ENCODE data around the gene CCSER1.

Gene CCSER1

DNA sequence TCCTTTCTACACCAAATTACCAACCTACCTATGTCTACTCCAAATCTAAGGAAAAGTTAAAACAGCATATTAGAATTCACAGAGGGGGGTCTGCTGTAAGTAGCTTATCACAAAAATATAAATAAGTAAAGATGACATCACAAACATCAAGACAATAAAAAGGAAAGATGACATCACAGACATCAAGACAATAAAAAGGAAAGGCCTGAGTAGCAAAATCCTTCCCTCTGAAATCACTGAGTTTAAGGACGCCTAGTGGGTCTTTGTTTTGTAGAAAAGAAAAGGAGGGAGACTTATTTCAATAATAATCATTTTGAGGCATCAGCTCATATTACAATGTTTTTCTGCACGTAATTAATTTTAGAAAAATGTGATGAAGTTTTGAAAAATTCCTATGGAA lies 1469.5 kb downstream of the CCSER1 start:
- H2AFZ ChIP-seq (ENCODE audit: insufficient read depth, low read length, poor library complexity) = no peak overlapping the region
- no peaks in the 10 kb centered on the region for H3K27me3 ChIP-seq (ENCODE audit: insufficient read depth, low read length)
- DNase-seq = no peak
- H3K4me1 ChIP-seq (ENCODE audit: control insufficient read depth in 1 of 2, insufficient read depth in 2 of 2, low read length in 2 of 2) = no peaks in the 10 kb centered on the region
- H4K12ac ChIP-seq (ENCODE audit: low read depth, low read length) = no peak overlapping the region
- no peaks in the 10 kb centered on the region for H3K79me2 ChIP-seq (ENCODE audit: control insufficient read depth, insufficient read depth, low read length, poor library complexity)
- H3K4me2 ChIP-seq (ENCODE audit: low read length) = no peak overlapping the region
- no peaks in the 10 kb centered on the region for H3K36me3 ChIP-seq (ENCODE audit: control insufficient read depth in 1 of 2, insufficient read depth in 2 of 2, low read length in 2 of 2)
- no peak overlapping the region for H3K4me3 ChIP-seq (ENCODE audit: low read depth, low read length)
- no peak overlapping the region for H3K4ac ChIP-seq (ENCODE audit: low read depth, low read length)
- H3K23ac ChIP-seq (ENCODE audit: low read length) = no peak overlapping the region
- no peak overlapping the region for H4K8ac ChIP-seq (ENCODE audit: low read depth, low read length)
- no peak overlapping the region for H2BK5ac ChIP-seq (ENCODE audit: low read depth, low read length, poor library complexity)
- H2BK12ac ChIP-seq (ENCODE audit: low read length) = no peak overlapping the region
- H3K79me1 ChIP-seq (ENCODE audit: low read length) = no peaks in the 10 kb centered on the region
- no peaks in the 10 kb centered on the region for H3K9me3 ChIP-seq (ENCODE audit: insufficient read depth, low read depth, low read length)
- H2AK5ac ChIP-seq (ENCODE audit: low read length) = no peak overlapping the region
- no CpG with 5 or more reads among the region's 2 CpGs for WGBS (ENCODE audit: extremely low coverage, insufficient coverage, insufficient read length)
- no peak overlapping the region for H3K27ac ChIP-seq (ENCODE audit: low read depth, low read length)
- no peak overlapping the region for H3K18ac ChIP-seq (ENCODE audit: low read length)
- H2BK120ac ChIP-seq (ENCODE audit: insufficient read depth, low read length, poor library complexity) = no peak overlapping the region
- no peak overlapping the region for H3K9ac ChIP-seq (ENCODE audit: low read length)
- no peak overlapping the region for H3K14ac ChIP-seq (ENCODE audit: low read length)
- H4K91ac ChIP-seq (ENCODE audit: low read depth, low read length) = no peak overlapping the region

DNA sequence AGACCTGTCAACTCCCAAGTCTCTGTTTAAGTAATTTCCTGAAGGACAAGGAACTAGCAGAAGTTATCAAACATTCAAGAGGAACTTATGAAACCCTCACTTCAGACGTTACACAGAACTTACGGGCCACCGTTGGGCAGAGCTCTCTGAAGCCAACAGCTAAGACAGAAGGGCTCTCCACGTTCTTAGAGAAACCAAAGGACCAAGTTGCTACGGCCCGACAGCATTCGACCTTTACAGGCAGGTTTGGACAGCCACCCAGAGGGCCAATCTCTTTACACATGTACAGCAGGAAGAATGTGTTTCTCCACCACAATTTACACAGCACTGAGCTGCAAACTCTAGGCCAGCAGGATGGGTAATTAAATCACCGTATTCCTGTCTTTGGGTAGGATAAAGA lies 1471.5 kb downstream of the CCSER1 start:
- H2AK5ac ChIP-seq (ENCODE audit: low read length) = no peak overlapping the region
- H2AFZ ChIP-seq (ENCODE audit: insufficient read depth, low read length, poor library complexity) = no peak overlapping the region
- H3K27me3 ChIP-seq (ENCODE audit: insufficient read depth, low read length) = no peaks in the 10 kb centered on the region
- no peak for DNase-seq
- WGBS (ENCODE audit: extremely low coverage, insufficient coverage, insufficient read length) = no CpG with 5 or more reads among the region's 8 CpGs
- H2BK120ac ChIP-seq (ENCODE audit: insufficient read depth, low read length, poor library complexity) = no peak overlapping the region
- H3K36me3 ChIP-seq (ENCODE audit: control insufficient read depth in 1 of 2, insufficient read depth in 2 of 2, low read length in 2 of 2) = no peaks in the 10 kb centered on the region
- no peak overlapping the region for H3K4ac ChIP-seq (ENCODE audit: low read depth, low read length)
- H3K79me2 ChIP-seq (ENCODE audit: control insufficient read depth, insufficient read depth, low read length, poor library complexity) = no peaks in the 10 kb centered on the region
- H2BK5ac ChIP-seq (ENCODE audit: low read depth, low read length, poor library complexity) = no peak overlapping the region
- H3K23ac ChIP-seq (ENCODE audit: low read length) = no peak overlapping the region
- H3K18ac ChIP-seq (ENCODE audit: low read length) = no peak overlapping the region
- H3K4me1 ChIP-seq (ENCODE audit: control insufficient read depth in 1 of 2, insufficient read depth in 2 of 2, low read length in 2 of 2) = no peaks in the 10 kb centered on the region
- H4K91ac ChIP-seq (ENCODE audit: low read depth, low read length) = no peak overlapping the region
- no peak overlapping the region for H3K14ac ChIP-seq (ENCODE audit: low read length)
- no peak overlapping the region for H4K8ac ChIP-seq (ENCODE audit: low read depth, low read length)
- no peak overlapping the region for H3K9ac ChIP-seq (ENCODE audit: low read length)
- H3K79me1 ChIP-seq (ENCODE audit: low read length) = no peaks in the 10 kb centered on the region
- no peak overlapping the region for H3K4me3 ChIP-seq (ENCODE audit: low read depth, low read length)
- no peak overlapping the region for H2BK12ac ChIP-seq (ENCODE audit: low read length)
- no peaks in the 10 kb centered on the region for H3K9me3 ChIP-seq (ENCODE audit: insufficient read depth, low read depth, low read length)
- H3K4me2 ChIP-seq (ENCODE audit: low read length) = no peak overlapping the region
- H3K27ac ChIP-seq (ENCODE audit: low read depth, low read length) = no peak overlapping the region
- no peak overlapping the region for H4K12ac ChIP-seq (ENCODE audit: low read depth, low read length)

DNA sequence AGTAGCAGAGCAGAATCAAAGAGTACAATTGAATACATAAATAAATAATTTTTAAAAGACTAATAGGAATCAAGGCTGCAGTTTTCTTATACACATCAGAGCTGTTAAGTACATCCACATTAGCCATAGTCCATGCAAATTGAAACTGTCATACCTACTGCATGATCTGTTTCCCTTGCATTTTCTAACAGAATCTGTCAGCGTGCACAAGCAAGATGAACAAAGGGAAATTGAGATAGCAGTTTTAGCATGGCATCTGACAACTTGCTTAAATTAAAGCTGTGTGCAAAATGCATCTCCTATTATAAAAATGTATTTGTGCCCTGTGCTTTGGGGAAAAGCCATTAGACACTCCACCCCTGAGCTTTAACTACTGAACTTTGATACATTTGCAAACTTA lies 1473.1 kb downstream of the CCSER1 start:
- Histone ChIP-seq H3K4me2 (ENCODE audit: low read length) (no peak overlapping the region), H3K79me2 (ENCODE audit: control insufficient read depth, insufficient read depth, low read length, poor library complexity) (no peaks in the 10 kb centered on the region), H3K4ac (ENCODE audit: low read depth, low read length) (no peak overlapping the region), H3K14ac (ENCODE audit: low read length) (no peak overlapping the region), H4K91ac (ENCODE audit: low read depth, low read length) (no peak overlapping the region), H2AK5ac (ENCODE audit: low read length) (no peak overlapping the region), H2BK5ac (ENCODE audit: low read depth, low read length, poor library complexity) (no peak overlapping the region), H3K4me3 (ENCODE audit: low read depth, low read length) (no peak overlapping the region), H2BK120ac (ENCODE audit: insufficient read depth, low read length, poor library complexity) (no peak overlapping the region), H3K9ac (ENCODE audit: low read length) (no peak overlapping the region), H3K9me3 (ENCODE audit: insufficient read depth, low read depth, low read length) (no peaks in the 10 kb centered on the region), H3K79me1 (ENCODE audit: low read length) (no peaks in the 10 kb centered on the region), H2BK12ac (ENCODE audit: low read length) (no peak overlapping the region), H4K8ac (ENCODE audit: low read depth, low read length) (no peak overlapping the region), H3K27me3 (ENCODE audit: insufficient read depth, low read length) (no peaks in the 10 kb centered on the region), H3K36me3 (ENCODE audit: control insufficient read depth in 1 of 2, insufficient read depth in 2 of 2, low read length in 2 of 2) (no peaks in the 10 kb centered on the region), H4K12ac (ENCODE audit: low read depth, low read length) (no peak overlapping the region), H3K4me1 (ENCODE audit: control insufficient read depth in 1 of 2, insufficient read depth in 2 of 2, low read length in 2 of 2) (no peaks in the 10 kb centered on the region), H2AFZ (ENCODE audit: insufficient read depth, low read length, poor library complexity) (no peak overlapping the region), H3K18ac (ENCODE audit: low read length) (no peak overlapping the region), H3K27ac (ENCODE audit: low read depth, low read length) (no peak overlapping the region), H3K23ac (ENCODE audit: low read length) (no peak overlapping the region)
- no CpG with 5 or more reads among the region's 1 CpG for WGBS (ENCODE audit: extremely low coverage, insufficient coverage, insufficient read length)
- DNase-seq = no peak

DNA sequence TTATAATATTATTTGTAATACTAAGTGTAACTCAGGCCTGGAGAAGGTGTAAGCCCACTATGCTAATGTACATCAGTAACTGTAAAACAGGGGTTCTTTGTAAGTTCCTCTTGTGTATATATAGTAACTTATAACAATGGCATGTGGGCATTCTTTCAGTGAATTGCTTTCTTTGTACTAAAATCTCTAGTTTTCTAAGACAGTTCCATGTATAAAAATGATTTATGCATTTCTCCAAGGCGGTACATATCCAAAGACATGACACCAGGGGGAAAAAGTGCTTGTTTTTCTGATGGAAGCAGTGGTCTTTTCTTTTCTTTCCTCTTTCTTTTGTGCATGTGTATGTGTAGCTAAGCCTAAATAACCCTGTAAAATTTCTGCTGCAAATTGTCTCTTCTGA lies 1474.2 kb downstream of the CCSER1 start:
- H3K4me1 ChIP-seq (ENCODE audit: control insufficient read depth in 1 of 2, insufficient read depth in 2 of 2, low read length in 2 of 2) = no peaks in the 10 kb centered on the region

More for the DNA sequence above, 1474.2 kb downstream of the CCSER1 start:
- no peak overlapping the region for H4K91ac ChIP-seq (ENCODE audit: low read depth, low read length)
- H3K36me3 ChIP-seq (ENCODE audit: control insufficient read depth in 1 of 2, insufficient read depth in 2 of 2, low read length in 2 of 2) = no peaks in the 10 kb centered on the region
- no peak overlapping the region for H2BK5ac ChIP-seq (ENCODE audit: low read depth, low read length, poor library complexity)
- no peak overlapping the region for H4K12ac ChIP-seq (ENCODE audit: low read depth, low read length)
- H2AFZ ChIP-seq (ENCODE audit: insufficient read depth, low read length, poor library complexity) = no peak overlapping the region
- no peak overlapping the region for H3K27ac ChIP-seq (ENCODE audit: low read depth, low read length)
- H2AK5ac ChIP-seq (ENCODE audit: low read length) = no peak overlapping the region
- no peak overlapping the region for H3K14ac ChIP-seq (ENCODE audit: low read length)
- no peak overlapping the region for H3K4me3 ChIP-seq (ENCODE audit: low read depth, low read length)
- no peak overlapping the region for H4K8ac ChIP-seq (ENCODE audit: low read depth, low read length)
- DNase-seq = no peak
- no peak overlapping the region for H2BK12ac ChIP-seq (ENCODE audit: low read length)
- no peaks in the 10 kb centered on the region for H3K9me3 ChIP-seq (ENCODE audit: insufficient read depth, low read depth, low read length)
- no CpG with 5 or more reads among the region's 1 CpG for WGBS (ENCODE audit: extremely low coverage, insufficient coverage, insufficient read length)
- H3K23ac ChIP-seq (ENCODE audit: low read length) = no peak overlapping the region
- no peaks in the 10 kb centered on the region for H3K79me2 ChIP-seq (ENCODE audit: control insufficient read depth, insufficient read depth, low read length, poor library complexity)
- H3K79me1 ChIP-seq (ENCODE audit: low read length) = no peaks in the 10 kb centered on the region
- no peak overlapping the region for H3K4me2 ChIP-seq (ENCODE audit: low read length)
- H3K27me3 ChIP-seq (ENCODE audit: insufficient read depth, low read length) = no peaks in the 10 kb centered on the region
- H3K4ac ChIP-seq (ENCODE audit: low read depth, low read length) = no peak overlapping the region
- no peak overlapping the region for H3K18ac ChIP-seq (ENCODE audit: low read length)
- H3K9ac ChIP-seq (ENCODE audit: low read length) = no peak overlapping the region
- no peak overlapping the region for H2BK120ac ChIP-seq (ENCODE audit: insufficient read depth, low read length, poor library complexity)

Data from trophoblast cell (in vitro differentiated cells and primary cell).